Measurements from ENCODE around the gene ZFPM1. TPM values are rescaled to one million over a fixed set of nuclear protein-coding genes. Genes with fewer than 3 reads are reported as not detected.
"Not testable (repeated sequence)": the region's sequence is repeated elsewhere in the genome, so short reads cannot be mapped to it uniquely, and the experiment has no call there.

The ZFPM1 gene
- total RNA-seq, 1 experiment from 2014 or later: 1.2 TPM

DNA sequence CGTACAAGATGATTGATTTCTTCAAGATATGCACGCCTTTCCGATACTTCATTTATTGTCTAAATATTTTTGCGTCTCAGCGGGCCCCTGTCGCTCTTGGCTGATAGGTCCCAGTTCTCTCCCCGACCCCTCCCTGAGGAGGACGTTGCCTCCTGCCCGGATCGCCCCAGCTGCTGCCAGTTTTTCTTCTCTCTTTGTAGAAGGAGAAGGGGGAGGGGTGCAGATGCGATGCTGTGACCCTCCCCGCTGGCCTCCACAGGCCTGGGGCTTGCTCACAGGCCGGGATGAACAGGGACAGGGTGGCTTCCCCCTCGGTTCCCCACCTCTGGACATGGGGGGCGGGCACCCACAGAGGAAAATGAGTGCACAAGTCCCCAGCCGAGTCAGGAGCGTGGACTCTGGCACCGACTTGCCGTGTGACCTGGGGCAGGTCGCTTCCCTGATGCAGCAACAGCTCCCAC, 63.6 kb downstream of the ZFPM1 start:
- in situ Hi-C loops (cut with HindIII; ENCODE audit: low sequenced_read_pairs): no loop called here
- no peak for DNase-seq (ENCODE audit: low spot score)

DNA sequence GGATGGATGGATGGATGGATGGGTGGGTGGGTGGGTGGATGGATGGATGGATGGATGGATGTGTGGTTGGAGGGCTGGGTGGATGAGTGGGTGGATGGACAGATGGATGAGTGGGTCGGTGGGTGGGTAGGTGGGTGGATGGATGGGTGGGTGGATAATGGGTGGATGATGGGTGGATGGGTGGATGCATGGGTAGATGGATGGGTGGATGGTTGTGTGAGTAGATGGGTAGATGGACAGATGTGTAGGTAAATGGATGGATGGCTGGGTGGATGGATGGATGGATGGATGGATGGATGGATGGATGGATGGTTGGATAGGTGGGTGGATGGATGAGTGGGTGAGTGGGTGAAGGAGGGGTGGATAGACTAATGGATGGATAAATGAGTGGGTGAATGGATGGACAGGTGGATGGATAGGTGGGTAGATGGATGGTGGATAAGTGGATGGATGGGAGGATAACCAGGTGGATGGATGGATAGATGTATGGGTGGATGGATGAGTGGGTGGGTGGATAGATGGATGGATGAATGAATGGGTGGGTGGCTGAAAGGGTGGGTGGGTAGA, 64.2 kb downstream of the ZFPM1 start:
- in situ Hi-C loops (cut with HindIII; ENCODE audit: low sequenced_read_pairs); DNase-seq (ENCODE audit: low spot score): not testable (repeated sequence)

GRCh38 chr16:88518411-88519111, 65.5 kb downstream of the ZFPM1 start:
- in situ Hi-C loops (cut with HindIII; ENCODE audit: low sequenced_read_pairs): not testable (repeated sequence)

DNA sequence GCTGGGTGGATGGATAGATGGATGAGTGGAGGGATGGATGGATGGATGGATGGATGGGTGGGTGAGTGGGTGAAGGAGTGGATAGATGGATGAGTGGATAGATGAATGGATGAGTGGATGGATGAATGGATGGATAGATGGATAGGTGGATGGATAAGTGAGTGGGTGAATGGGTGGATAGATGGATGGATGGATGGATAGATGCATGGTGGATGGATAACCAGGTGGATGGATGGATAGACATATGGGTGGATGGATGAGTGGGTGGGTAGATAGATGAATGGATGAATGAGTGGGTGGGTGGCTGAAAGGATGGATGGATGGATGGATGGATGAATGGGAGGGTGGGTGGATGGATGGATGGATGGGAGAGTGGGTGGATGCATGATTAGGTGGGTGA, 66.2 kb downstream of the ZFPM1 start:
- in situ Hi-C loops (cut with HindIII; ENCODE audit: low sequenced_read_pairs): no loop called here
- no peak for DNase-seq (ENCODE audit: low spot score)

More at GRCh38 chr16:88518411-88519111, 65.5 kb downstream of the ZFPM1 start:
- DNase-seq (ENCODE audit: low spot score): not testable (repeated sequence)

DNA sequence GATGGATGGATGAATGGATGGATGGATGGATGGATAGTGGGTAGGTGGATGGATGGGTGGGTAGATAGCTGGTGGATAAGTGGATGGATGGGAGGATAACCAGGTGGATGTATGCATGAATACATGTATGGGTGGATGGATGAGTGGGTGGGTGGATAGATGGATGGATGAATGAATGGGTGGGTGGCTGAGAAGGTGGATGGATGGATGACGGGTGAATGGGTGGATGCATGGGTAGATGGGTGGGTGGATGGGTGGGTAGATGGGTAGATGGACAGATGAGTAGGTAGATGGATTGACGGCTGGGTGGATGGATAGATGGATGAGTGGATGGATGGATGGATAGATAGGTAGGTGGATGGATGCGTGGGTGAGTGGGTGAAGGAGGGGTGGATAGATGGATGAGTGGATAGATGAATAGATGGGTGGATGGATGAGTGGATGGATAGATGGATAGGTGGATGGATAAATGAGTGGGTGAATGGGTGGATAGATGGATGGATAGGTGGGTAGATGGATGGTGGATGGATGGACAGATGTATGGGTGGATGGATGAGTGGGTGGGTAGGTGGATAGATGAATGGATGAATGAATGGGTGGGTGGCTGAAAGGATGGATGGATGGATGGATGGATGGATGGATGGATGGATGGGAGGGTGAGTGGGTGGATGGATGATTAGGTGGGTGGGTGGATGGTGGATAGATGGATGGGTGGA, 67.0 kb downstream of the ZFPM1 start:
- in situ Hi-C loops (cut with HindIII; ENCODE audit: low sequenced_read_pairs): no loop called here

DNA sequence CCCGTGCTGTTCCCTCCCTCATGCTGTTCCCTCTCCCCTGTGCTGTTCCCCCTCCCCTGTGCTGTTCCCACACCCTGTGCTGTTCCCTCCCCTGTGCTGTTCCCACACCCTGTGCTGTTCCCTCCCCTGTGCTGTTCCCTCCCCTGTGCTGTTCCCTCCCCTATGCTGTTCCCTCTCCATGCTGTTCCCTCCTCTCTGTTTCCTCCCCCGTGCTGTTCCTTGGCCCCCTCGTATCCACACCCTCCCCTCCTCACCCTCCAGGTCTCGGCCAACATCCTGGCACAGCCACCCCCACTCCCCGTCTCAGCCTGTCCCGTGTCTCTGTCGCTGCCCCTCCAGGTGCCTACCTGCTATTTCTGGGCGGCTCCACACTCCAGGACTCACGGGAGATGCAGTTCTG, 68.6 kb downstream of the ZFPM1 start:
- in situ Hi-C loops (cut with HindIII; ENCODE audit: low sequenced_read_pairs): no loop called here
- DNase-seq (ENCODE audit: low spot score): no peak

More for the DNA sequence above, 67.0 kb downstream of the ZFPM1 start:
- no peak for DNase-seq (ENCODE audit: low spot score)

GRCh38 chr16:88522276-88522949, 69.3 kb downstream of the ZFPM1 start:
- no peak for DNase-seq (ENCODE audit: low spot score)
- in situ Hi-C loops (cut with HindIII; ENCODE audit: low sequenced_read_pairs): no loop called here

DNA sequence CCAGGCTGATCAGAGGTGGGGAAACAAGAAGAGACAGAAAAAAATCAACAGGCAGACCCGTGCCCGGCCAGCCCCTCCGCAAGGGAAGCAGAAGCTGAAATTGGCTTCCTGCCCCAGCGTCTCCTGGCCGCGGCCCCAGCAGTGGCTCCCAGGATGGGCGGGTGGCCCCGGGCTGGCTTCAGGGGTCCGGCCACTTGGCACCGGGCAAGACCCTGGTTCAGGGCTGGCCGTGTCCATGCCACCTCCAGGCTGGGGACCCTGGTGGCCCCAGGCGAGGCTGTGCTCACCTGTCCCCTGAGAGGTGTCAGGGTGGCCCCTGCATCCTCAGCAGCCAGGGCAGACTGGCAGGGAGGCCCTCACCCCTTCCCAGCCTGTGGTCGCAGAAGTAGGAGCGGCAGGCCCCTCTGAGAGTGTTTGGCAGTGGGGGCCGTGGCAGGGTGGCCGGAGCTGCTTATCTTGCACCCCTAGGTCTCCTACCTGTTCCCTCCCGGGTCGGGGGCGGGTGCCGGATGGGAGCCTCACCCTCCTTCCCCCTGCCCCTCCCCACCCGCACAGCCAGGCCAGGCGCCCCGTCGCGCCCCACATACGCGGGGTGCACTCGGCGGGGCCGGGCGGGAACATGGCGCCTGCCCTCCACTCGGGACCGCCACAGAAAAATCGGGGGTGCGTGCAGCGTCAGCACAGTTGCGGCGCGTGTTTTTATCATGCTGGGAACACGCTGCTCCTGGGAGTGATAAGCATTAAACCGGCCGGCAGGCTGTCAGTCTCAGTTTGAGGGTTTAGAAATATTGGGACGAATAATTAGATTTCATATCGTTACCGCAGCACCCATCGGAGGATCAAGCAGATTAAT, 70.5 kb downstream of the ZFPM1 start:
- in situ Hi-C loops (cut with HindIII; ENCODE audit: low sequenced_read_pairs): no loop called here
- no peak for DNase-seq (ENCODE audit: low spot score)

- peak; percentile 40 for DNase-seq (ENCODE audit: low spot score)
- in situ Hi-C loops (cut with HindIII; ENCODE audit: low sequenced_read_pairs): no loop called here
These were observed 71.3 kb downstream of the ZFPM1 start for GRCh38 chr16:88524274-88524972.

GRCh38 chr16:88524973-88525662, 72.0 kb downstream of the ZFPM1 start:
- in situ Hi-C loops (cut with HindIII; ENCODE audit: low sequenced_read_pairs): no loop called here
- DNase-seq (ENCODE audit: low spot score): peak; percentile 48

- no peak for DNase-seq (ENCODE audit: low spot score)
- in situ Hi-C loops (cut with HindIII; ENCODE audit: low sequenced_read_pairs): no loop called here
These were observed 72.5 kb downstream of the ZFPM1 start for GRCh38 chr16:88525663-88525990.

DNA sequence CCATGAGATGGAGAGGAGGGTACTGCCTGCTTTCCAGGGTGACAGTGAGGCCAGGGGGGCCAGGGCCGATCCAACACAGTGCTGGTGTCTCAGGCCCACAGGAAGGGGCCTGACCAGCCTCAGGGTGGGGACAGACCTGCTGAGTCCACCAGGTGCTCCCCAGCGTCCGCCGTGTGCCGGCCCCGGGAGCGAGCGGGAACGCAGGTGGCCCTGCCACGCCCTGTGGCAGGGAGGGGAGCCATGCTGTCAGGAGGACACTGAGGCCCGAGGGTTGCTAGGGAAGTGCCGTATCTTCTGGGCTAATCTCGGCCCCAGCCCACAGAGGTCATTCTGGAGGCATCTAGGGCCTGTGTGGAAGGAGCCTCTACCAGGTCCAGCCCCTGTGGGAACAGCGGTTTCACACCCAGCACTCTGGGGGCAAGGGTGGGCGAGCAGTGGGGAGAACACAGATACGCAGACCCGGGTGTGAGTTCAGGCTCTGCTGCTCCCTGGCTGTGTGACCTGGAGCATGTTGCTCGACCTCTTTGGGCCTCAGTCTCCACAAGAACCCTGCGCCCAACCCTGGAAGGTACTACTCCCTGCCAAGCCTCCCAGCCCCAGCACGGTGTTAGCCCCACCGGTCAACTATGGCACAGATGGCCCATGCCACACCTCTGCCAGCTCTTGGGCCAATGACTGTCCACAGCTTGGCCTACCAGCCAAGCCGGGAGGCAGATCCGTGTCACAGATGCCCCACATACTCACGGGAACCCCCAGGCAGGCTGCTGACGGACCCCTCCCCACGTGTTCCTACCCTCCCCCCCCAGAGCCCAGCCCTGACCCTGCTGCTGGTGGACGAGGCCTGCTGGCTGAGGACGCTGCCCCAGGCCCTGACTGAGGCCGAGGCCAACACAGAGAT, 73.2 kb downstream of the ZFPM1 start:
- no peak for DNase-seq (ENCODE audit: low spot score)
- in situ Hi-C loops (cut with HindIII; ENCODE audit: low sequenced_read_pairs): no loop called here

- DNase-seq (ENCODE audit: low spot score): no peak
- in situ Hi-C loops (cut with HindIII; ENCODE audit: low sequenced_read_pairs): no loop called here
These were observed 73.8 kb downstream of the ZFPM1 start for GRCh38 chr16:88526906-88527185.

DNA sequence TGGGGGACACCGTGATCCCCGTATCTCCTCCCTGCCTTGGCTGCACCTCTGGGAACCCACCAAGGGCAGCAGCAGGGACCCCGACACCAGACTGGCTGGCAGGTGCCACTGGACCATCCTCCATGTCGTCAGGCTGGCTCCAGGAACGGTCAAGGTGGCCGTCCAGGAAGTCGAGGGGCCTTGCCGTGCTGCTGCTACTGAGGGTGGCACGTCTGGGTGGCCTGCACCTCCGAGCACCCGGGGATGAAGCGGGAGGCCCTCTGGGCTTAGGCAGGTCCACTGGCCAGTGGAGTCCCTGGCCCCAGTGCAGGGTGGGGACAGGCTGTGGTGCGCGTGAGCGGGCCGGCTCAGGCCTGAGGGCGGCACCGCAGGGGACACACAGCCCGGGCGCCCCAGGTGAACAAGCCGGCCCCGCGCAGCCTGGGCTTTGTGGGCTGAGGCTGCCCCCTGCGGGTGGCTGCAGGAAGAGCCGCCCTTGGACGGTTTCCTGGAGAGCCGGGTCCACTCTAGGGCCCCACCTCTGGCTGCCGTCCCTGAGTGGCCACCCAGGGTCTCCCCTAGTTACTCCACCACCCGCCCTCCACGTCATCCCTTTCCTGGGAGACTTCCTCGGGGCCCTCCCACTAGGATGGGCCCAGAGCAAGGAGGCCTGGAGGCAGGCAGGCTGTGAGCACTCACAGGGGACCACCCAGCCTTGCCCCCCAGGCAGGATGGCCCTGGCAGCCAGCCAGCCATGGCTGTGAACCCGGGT, 74.3 kb downstream of the ZFPM1 start:
- DNase-seq (ENCODE audit: low spot score): peak; percentile 56
- in situ Hi-C loops (cut with HindIII; ENCODE audit: low sequenced_read_pairs): no loop called here

GRCh38 chr16:88527937-88528743, 75.1 kb downstream of the ZFPM1 start:
- in situ Hi-C loops (cut with HindIII; ENCODE audit: low sequenced_read_pairs): no loop called here
- no peak for DNase-seq (ENCODE audit: low spot score)

DNA sequence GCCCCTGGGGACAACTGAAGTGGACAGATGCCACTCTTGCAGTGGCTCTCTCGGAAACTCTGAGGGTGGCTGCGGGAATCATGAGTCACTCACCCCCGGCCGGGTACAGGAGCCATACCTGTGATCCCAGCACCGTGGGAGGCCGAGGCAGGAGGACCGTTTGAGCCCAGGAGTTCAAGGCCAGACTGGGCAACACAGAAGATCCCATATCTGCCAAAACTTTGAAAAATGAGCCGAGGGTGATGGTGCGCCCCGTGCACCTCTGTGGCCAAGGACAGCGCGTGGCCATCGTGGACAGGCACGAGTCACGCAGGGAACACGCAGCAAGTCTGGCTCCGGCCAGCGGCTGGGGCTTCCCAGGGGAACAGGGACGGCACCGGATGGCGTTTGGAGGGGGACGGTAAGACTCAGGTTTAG, 75.8 kb downstream of the ZFPM1 start:
- in situ Hi-C loops (cut with HindIII; ENCODE audit: low sequenced_read_pairs): no loop called here
- no peak for DNase-seq (ENCODE audit: low spot score)
